HUES6 (cell line): ENCODE results near the gene BCL2L11.

Experiments
- H3K27ac ChIP-seq: 2 replicates; pipeline ENCODE4 v1.7.0; 2013; ENCODE audit warnings: low read depth, mild to moderate bottlenecking, low read length, inconsistent platforms
- H3K27me3 ChIP-seq: 2 replicates; pipeline ENCODE4 v1.6.1; 2013; ENCODE audit warnings: low read length; ENCODE audit not compliant: control insufficient read depth, insufficient read depth
- H3K36me3 ChIP-seq: 2 replicates; pipeline ENCODE4 v1.6.1; 2013; ENCODE audit warnings: low read length; ENCODE audit not compliant: control insufficient read depth, insufficient read depth
- H3K4me1 ChIP-seq: 2 replicates; pipeline ENCODE4 v1.6.1; 2013; ENCODE audit warnings: low read length; ENCODE audit not compliant: control insufficient read depth, insufficient read depth
- H3K4me3 ChIP-seq: 2 replicates; pipeline ENCODE4 v1.5.1; 2013; ENCODE audit warnings: low read depth, low read length
- H3K9ac ChIP-seq: one replicate; pipeline ENCODE4 v1.6.1; 2013; ENCODE audit warnings: mild to moderate bottlenecking, low read length
- H3K9me3 ChIP-seq: 2 replicates; pipeline ENCODE4 v1.6.1; 2013; ENCODE audit warnings: low read depth, low read length; ENCODE audit not compliant: control insufficient read depth, insufficient read depth

Gene BCL2L11

GRCh38 chr2:111196435-111196834 lies 75.7 kb downstream of the BCL2L11 start:
- H3K36me3 ChIP-seq: no peaks in the 10 kb centered on the region
- H3K27ac ChIP-seq: no peak overlapping the region
- no peak overlapping the region for H3K9ac ChIP-seq
- H3K27me3 ChIP-seq: no peaks in the 10 kb centered on the region
- H3K4me3 ChIP-seq: no peak overlapping the region
- H3K9me3 ChIP-seq: no peaks in the 10 kb centered on the region
- H3K4me1 ChIP-seq: 0 out of 2 replicates have a peak, but pooled peaks cover 3% of the 10 kb centered on the region

- Histone ChIP-seq H3K36me3 (no peaks in the 10 kb centered on the region), H3K27ac (no peak overlapping the region), H3K9ac (no peak overlapping the region), H3K4me3 (no peak overlapping the region), H3K9me3 (no peaks in the 10 kb centered on the region), H3K27me3 (no peaks in the 10 kb centered on the region), H3K4me1 (0 out of 2 replicates have a peak, but pooled peaks cover 3% of the 10 kb centered on the region)
Measured at GRCh38 chr2:111198701-111199100, 78.0 kb downstream of the BCL2L11 start.

GRCh38 chr2:111199840-111200239 lies 79.1 kb downstream of the BCL2L11 start:
- Histone ChIP-seq H3K4me1 (0 out of 2 replicates have a peak, but pooled peaks cover 3% of the 10 kb centered on the region), H3K27ac (no peak overlapping the region), H3K9ac (no peak overlapping the region), H3K36me3 (no peaks in the 10 kb centered on the region), H3K4me3 (no peak overlapping the region), H3K9me3 (no peaks in the 10 kb centered on the region), H3K27me3 (no peaks in the 10 kb centered on the region)

- 0 out of 2 replicates have a peak, but pooled peaks cover 3% of the 10 kb centered on the region for H3K4me1 ChIP-seq
- no peak overlapping the region for H3K9ac ChIP-seq
- H3K27ac ChIP-seq: no peak overlapping the region
- H3K9me3 ChIP-seq: no peaks in the 10 kb centered on the region
- H3K36me3 ChIP-seq: no peaks in the 10 kb centered on the region
- no peaks in the 10 kb centered on the region for H3K27me3 ChIP-seq
- H3K4me3 ChIP-seq: no peak overlapping the region
Measured at GRCh38 chr2:111200333-111200881, 79.7 kb downstream of the BCL2L11 start.

GRCh38 chr2:111201214-111201613 lies 80.5 kb downstream of the BCL2L11 start:
- Histone ChIP-seq H3K4me3 (no peak overlapping the region), H3K36me3 (no peaks in the 10 kb centered on the region), H3K9me3 (no peaks in the 10 kb centered on the region), H3K4me1 (0 out of 2 replicates have a peak, but pooled peaks cover 3% of the 10 kb centered on the region), H3K27me3 (no peaks in the 10 kb centered on the region), H3K27ac (no peak overlapping the region), H3K9ac (no peak overlapping the region)

GRCh38 chr2:111202266-111203040 lies 81.7 kb downstream of the BCL2L11 start:
- Histone ChIP-seq H3K27me3 (no peaks in the 10 kb centered on the region), H3K36me3 (no peaks in the 10 kb centered on the region), H3K4me3 (no peak overlapping the region), H3K27ac (no peak overlapping the region), H3K9me3 (no peaks in the 10 kb centered on the region), H3K9ac (no peak overlapping the region), H3K4me1 (0 out of 2 replicates have a peak, but pooled peaks cover 3% of the 10 kb centered on the region)

DNA sequence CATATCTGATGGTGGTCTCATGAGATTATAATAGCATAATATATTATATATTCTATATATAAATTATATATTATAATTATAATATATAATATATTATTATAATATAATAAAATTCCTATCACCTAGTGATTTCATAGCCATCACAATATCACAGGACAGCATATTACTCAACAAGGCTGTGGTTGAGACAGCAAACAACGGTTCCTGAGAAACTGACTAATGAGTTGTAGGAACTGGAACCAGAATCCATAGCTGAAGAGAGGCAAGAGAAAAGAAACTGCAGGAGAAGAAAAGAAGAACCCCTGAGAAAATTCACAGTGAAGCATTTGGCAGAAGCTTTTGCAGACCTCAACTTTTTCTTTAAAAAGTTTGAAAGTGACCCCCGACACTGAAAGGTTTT lies 84.0 kb downstream of the BCL2L11 start:
- Histone ChIP-seq H3K4me1 (0 out of 2 replicates have a peak, but pooled peaks cover 2% of the 10 kb centered on the region), H3K27me3 (no peaks in the 10 kb centered on the region), H3K27ac (no peak overlapping the region)

DNA sequence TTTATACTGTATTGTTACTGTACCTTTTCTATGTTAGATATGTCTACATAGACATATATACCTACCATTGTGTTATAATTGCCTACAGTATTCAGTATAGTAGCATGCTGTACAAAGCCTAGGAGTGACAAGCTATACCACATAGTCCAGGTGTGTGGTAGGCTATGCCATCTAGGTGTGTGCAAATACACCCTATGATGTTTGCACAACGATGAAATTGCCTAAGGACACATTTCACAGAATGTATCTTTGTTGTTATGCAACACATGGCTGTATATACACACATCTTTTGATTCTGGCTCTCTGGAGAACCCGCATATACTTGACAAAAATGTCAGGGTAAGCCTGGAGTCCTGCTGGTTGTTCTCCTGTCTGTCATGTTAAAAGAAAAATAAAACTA lies 85.1 kb downstream of the BCL2L11 start:
- Histone ChIP-seq H3K27ac (no peak overlapping the region), H3K4me3 (no peak overlapping the region), H3K36me3 (no peaks in the 10 kb centered on the region), H3K9ac (no peak overlapping the region), H3K4me1 (no peaks in the 10 kb centered on the region), H3K27me3 (no peaks in the 10 kb centered on the region), H3K9me3 (no peaks in the 10 kb centered on the region)

More for the DNA sequence above, 84.0 kb downstream of the BCL2L11 start:
- no peaks in the 10 kb centered on the region for H3K9me3 ChIP-seq
- no peaks in the 10 kb centered on the region for H3K36me3 ChIP-seq
- no peak overlapping the region for H3K4me3 ChIP-seq
- no peak overlapping the region for H3K9ac ChIP-seq

DNA sequence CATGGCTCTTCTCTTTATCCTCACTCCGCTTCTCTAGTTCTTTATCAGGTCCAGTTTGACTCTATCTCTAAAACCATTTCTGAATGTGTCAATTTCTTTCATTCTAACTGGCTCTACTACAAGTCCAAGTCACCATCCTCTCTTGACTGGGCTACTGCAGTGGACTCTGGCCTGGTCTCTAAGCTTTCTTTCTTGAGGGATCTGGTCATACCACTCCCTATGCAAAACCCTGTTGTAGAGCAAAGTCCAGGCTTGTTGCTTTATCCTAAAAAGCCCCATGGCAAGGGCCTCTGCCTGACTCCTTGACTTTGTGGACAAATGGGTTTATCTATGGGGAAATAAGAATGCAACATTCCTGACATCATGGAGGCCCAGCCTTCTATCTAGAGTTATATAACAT lies 87.1 kb downstream of the BCL2L11 start:
- Histone ChIP-seq H3K36me3 (no peaks in the 10 kb centered on the region), H3K9ac (no peak overlapping the region), H3K27ac (no peak overlapping the region), H3K9me3 (peaks cover 5% of the 10 kb centered on the region; the same call in 1 of the 2 replicates), H3K4me1 (no peaks in the 10 kb centered on the region), H3K4me3 (no peak overlapping the region), H3K27me3 (no peaks in the 10 kb centered on the region)

- Histone ChIP-seq H3K9ac (no peak overlapping the region), H3K27me3 (no peaks in the 10 kb centered on the region), H3K9me3 (peaks cover 5% of the 10 kb centered on the region; the same call in 1 of the 2 replicates), H3K4me1 (no peaks in the 10 kb centered on the region), H3K36me3 (no peaks in the 10 kb centered on the region), H3K27ac (no peak overlapping the region), H3K4me3 (no peak overlapping the region)
Measured at GRCh38 chr2:111208639-111209038, 87.9 kb downstream of the BCL2L11 start.

DNA sequence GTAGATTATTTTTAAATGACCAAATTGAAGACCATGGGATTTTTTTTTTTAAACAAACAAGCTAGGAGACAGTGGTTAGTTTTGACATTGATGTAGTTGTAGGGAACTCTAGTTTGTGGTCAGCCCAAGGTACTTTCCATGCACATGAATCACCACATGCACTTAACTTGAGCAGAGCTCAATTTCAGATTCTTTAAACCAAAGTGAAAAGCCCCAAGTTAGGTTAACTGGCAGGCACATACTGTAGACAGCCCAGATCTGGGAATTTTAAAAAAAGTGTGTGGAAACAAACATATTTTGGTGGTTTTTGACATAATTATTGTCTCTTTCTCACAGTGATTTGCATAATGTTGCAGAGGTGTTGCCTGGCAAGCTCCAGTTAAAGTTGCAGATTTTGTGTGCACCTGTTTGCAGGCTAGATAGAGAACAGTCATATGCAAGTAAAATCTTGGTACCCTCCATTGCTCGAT lies 88.4 kb downstream of the BCL2L11 start:
- Histone ChIP-seq H3K4me1 (no peaks in the 10 kb centered on the region), H3K27me3 (no peaks in the 10 kb centered on the region), H3K4me3 (no peak overlapping the region), H3K9ac (no peak overlapping the region), H3K36me3 (no peaks in the 10 kb centered on the region), H3K27ac (no peak overlapping the region), H3K9me3 (peaks cover 5% of the 10 kb centered on the region)
